ENCODE results near the gene C19orf33.
"Not testable (repeated sequence)": the region's sequence is repeated elsewhere in the genome, so short reads cannot be mapped to it uniquely, and the experiment has no call there.

C19orf33 gene

DNA sequence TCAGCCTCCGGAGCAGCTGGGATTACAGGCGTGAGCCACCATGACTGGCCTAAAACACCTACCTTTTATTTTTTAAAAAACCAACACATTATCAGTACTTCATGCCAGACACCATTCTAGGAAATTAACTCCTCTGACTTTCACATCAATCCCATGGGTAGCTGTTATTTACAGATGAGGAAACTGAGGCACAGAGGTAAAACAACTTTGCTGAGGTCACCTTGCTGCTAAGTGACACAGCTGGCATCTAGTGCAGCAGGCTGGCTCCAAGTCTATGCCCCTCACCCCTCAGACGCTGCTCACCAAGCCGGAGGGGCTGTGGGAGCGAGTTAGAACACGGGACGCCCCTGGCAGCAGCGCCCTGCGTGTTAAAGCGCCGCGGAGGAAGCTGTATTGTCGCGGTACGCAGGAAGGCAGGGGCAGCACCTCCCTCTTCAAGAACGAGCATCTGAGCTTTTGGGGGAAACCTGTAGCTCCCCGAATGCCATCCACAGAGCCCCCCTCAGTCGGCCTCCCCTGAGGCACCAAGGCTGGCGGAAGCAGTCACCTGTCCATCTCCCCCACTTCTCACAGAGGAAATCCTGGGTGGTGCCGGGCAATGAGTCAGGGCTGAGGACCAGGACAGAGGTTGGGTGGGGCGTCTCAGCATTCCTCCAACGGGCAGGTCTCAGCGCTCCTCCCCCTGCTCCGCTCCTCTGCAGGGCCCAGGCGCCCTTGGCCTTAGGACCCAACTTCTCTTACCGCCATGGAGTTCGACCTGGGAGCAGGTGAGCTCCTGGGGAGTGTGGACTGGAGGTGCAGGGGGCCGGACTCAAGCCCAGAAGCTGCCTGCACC lies at the start of gene C19orf33:
Gene C19orf33 (plus strand): TSS at position 735 of the 835 bp plus-strand sequence. CDS start 11 bp downstream, at position 746.
- no peak for DNase-seq

GRCh38 chr19:38255383-38256014 lies 48.6 kb upstream of the C19orf33 start:
- no peak for DNase-seq

GRCh38 chr19:38261942-38262341 lies 42.1 kb upstream of the C19orf33 start:
- not testable (repeated sequence) for DNase-seq

DNA sequence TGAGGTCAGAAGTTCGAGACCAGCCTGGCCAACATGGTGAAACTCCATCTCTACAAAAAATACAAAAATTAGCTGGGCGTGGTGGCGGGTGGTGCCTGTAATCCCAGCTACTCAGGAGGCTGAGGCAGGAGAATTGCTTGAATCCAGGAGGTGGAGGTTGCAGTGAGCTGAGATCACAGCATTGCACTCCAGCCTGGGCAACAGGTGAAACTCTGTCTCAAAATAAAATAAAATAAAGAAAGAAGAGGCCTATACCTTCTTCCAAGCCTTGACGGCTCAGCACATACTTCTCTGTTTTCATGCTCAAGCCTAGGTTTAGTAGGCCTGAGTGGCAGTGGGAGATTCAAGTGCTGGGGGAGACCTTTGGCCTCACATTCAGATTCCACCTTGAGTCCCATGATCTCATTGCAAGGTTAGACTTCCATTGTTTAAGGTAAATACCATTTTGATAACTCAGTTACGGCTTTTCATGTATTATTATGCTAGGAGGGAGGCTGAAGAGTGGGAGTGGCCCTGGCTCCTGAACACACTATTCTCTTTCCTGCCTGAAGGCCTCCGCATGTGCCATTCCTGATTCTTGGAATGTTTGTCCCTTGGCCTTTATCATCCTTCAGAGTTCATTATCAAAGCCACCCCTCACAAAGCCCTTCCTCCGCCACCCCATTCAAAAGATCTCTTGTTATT lies 41.3 kb upstream of the C19orf33 start:
- DNase-seq: no peak

- peak; percentile 87 for DNase-seq
Observed at GRCh38 chr19:38263689-38264485, 40.2 kb upstream of the C19orf33 start.

- DNase-seq: peak; percentile 52
Observed at GRCh38 chr19:38264486-38265212, 39.4 kb upstream of the C19orf33 start, which contains the start of gene SPINT2. Gene SPINT2, plus strand, starts transcription at chr19:38264573. Its CDS starts 320 bp downstream, at chr19:38264893.

DNA sequence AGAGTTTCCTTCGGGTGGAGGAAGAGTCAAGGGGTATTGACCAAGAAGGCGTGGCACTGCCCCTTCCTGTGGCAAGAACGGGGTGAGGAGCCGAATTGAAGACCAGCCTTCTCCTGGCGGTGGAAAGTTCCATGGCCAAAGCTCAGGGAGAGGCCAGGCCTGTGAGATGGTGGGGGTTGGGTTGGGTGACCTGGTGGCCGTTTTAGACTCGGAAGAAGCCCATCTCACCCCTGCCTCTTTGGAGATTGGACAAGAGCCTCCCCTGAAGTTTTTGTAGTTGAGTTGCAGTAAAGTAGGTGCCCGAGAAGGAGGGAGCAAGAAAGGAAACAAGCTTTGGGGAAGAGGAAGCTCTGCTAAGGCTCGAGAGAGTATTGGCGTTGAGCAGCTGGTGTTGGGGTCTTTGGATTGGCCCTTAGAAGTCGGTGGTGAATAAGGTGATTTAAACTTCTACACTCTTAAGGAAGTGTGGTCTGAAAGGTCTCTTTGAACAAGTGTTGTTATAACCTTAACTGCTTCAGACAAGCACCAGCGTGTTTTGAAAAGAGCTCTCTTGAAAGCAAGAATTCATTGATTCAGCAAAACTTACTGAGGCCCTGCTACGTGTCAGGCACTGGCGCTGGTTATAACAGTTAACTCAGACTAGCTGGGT lies 38.7 kb upstream of the C19orf33 start:
- DNase-seq: peak; percentile 14

DNA sequence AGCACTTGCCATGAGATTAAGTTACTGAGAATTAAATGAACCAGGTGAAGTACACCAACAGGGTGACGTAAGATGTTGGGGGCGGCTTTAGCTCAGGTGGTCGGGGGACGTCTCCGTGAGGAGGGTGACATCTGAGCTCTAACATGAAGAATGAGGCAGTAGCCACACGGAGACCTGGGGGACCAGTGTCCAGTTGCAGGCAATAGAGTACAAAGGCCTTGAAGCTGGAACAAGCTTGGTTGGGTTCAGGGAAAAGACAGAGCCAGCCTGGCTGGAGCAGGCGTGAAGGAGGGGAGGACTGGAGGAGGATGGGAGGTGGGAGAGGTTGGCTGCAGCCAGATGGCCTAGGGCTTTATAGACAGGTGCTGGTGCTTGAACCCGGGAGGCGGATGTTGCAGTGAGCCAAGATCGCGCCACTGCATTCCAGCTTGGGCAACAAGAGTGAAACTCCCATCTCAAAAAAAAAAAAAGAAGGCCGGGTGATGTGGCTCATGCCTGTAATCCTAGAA lies 38.1 kb upstream of the C19orf33 start:
- no peak for DNase-seq

DNA sequence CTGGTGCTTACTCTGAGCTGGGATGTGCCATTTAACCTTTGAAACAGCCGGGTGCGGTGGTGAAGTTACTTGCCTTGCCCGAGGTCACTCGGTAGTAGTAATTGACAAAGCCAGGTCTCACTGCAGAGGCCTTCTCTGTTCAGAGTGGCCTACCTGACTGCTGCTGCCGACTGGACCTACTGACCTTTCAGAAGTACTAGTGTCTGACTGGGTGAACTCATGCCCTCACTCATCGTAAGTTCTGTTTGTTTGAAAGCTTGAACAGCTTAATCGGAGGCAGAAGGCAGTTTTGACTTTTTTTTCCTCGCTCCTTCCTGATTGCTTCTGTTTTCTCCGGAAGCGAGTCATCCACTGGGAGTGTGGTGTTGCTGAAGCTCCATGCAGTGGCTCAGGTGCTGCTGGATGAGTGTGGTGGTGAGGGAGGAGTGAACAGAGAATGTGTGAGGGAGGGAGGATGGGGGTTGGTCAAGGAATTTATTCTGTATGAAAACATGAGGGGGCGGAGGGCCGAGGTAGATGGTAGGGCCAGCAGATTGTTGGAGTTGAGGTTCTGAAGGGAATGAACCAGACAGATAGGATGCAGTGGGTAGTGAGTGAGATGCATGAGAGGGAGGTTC lies 37.0 kb upstream of the C19orf33 start:
- no peak for DNase-seq

GRCh38 chr19:38267761-38268483 lies 36.1 kb upstream of the C19orf33 start:
- no peak for DNase-seq

DNA sequence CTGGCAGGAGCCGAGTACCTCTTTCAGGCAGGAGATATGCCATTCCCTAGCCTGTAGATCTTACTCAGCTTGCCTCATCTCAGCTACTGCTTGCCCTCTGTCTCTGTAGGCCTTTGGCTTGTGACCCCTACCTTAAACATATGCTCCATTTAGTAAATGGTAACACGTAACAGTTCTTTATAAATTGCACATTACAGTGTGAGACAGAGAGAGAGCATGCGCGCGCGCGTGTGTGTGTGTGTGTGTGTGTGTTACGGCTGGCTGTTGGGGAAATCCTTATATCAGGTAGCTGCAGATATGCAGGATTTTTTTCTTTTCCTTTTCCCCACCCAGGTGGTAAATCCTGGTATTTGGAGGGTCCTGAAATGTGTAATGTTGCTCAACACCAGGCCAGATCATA lies 35.5 kb upstream of the C19orf33 start:
- no peak for DNase-seq

GRCh38 chr19:38270587-38271167 lies 33.4 kb upstream of the C19orf33 start:
- no peak for DNase-seq

DNA sequence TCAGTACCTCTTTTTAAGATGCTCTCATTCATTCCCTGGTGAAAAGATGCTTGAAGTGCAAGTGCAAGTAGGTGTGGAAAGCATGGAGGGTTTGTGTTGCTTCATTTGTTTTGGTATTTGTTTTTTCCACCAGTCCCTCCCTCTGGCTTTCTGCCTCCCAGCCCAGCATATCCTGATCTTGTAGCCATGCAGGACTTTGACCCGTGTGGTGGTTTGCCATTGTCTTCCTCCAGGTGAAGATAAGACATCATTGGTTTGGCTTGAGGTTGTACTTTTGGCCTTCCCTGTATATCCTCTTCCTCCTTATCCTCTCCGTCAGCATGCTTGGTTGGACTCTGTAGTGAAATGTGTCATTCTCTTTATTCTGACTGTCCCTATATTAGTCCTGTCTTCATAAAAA lies 30.6 kb upstream of the C19orf33 start:
- DNase-seq: no peak

- DNase-seq: no peak
Observed at GRCh38 chr19:38274739-38275138, 29.3 kb upstream of the C19orf33 start.

GRCh38 chr19:38276942-38277517 lies 27.0 kb upstream of the C19orf33 start:
- no peak for DNase-seq

DNA sequence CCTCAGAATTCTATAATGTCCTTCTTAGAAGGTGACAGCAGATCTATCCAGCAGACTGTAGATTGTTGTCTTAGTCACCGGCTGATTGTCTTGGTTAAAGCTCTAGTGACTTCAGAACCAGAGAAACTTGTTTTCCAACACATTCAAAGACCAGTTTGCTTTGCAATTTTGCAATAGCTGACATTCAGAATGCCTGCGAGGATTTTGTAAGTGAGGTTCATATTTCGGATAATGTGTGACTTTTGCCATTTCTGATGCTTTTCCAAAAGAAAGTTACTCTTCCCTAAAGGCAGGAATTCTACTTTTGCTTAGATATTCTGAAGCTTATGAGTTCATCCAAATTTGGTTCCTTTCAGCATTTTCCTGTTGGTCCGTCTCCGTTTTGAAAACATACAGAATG lies 26.5 kb upstream of the C19orf33 start:
- no peak for DNase-seq

DNA sequence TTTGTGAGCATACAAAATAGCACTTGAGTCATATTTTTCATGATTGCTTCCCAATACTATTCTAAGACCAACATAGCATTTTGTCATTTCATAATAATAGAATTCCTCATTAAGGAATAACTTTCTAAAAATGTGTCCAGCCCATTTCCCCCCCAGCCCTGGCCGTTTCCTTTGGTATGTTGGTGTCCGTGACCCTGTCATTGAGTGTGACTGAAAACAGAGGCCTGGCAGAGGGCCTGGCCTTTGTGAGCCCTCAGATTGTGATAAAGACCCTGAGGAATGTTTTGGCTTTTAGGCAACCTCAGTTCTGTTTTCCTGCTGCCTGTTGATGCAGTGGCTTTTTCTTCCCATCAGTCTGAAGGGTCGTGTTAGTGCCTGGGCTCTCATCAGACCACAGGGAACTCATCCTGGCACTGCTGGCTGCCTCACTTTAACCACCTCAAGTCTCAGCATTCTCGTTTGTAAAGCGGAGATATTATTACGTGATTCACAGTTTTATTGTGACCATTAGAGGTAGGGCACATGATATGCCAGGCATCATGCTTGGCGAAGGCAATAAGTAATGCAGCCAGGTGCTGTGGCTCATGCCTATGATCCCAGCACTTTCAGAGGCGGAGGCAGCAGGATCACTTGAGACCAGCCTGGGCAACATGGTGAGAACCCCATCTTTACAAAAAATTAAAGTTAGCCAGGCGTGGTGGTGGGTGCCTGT lies 25.9 kb upstream of the C19orf33 start:
- no peak for DNase-seq

GRCh38 chr19:38278751-38279150 lies 25.3 kb upstream of the C19orf33 start:
- no peak for DNase-seq

All from stimulated activated CD4-positive, alpha-beta T cell treated with anti-CD3 and anti-CD28 coated beads, Interleukin-15, amount 100 ng/mL, for 24 hours (primary cell).